ENCODE results near the gene MACF1. TPM values are rescaled to one million over a fixed set of nuclear protein-coding genes. Genes with fewer than 3 reads are reported as not detected.

MACF1 gene
- total and polyA plus RNA-seq, 2 of the 13 experiments (the other 11 are each of a cell fraction or from before 2014, with no cell fraction given) = 36.7 to 65.4 TPM

DNA sequence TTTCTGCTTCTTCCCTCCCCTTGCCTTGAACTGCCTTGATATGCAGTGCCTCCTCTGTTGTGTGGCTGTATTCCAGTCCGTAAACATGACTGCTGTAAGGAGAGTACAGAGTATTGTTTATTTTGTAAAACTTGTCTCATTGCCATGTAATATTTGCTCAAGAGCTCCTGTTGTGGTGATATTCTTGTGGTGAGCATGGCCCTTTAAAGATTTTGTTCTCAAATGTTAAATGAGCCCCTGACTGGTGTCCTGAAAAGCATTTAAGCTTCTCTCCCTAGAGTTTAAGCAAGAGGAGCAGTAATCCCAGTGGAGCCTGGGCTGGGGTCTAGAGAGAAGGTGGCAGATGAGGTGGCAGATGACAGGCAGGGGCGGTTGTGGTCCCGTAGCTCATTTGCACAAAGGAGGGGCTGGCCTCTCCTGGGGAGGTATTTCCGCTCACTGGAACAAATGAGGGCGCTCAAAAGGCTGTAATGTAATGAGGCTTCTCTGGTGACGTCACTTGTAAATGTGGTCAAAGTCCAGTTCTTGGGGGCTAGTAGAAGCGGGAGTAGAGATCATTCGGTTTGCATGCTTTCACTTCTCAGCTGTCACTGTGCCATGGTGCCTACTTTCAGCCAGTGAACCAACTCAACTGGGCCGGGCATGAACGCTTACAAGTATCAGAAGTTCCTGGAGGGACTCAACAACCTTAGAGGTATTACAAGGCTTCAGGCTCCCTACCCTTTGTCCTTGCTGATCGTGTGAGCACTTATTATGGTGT, 46.0 kb upstream of the MACF1 start (continued):
- TF ChIP-seq, protein P1, sequence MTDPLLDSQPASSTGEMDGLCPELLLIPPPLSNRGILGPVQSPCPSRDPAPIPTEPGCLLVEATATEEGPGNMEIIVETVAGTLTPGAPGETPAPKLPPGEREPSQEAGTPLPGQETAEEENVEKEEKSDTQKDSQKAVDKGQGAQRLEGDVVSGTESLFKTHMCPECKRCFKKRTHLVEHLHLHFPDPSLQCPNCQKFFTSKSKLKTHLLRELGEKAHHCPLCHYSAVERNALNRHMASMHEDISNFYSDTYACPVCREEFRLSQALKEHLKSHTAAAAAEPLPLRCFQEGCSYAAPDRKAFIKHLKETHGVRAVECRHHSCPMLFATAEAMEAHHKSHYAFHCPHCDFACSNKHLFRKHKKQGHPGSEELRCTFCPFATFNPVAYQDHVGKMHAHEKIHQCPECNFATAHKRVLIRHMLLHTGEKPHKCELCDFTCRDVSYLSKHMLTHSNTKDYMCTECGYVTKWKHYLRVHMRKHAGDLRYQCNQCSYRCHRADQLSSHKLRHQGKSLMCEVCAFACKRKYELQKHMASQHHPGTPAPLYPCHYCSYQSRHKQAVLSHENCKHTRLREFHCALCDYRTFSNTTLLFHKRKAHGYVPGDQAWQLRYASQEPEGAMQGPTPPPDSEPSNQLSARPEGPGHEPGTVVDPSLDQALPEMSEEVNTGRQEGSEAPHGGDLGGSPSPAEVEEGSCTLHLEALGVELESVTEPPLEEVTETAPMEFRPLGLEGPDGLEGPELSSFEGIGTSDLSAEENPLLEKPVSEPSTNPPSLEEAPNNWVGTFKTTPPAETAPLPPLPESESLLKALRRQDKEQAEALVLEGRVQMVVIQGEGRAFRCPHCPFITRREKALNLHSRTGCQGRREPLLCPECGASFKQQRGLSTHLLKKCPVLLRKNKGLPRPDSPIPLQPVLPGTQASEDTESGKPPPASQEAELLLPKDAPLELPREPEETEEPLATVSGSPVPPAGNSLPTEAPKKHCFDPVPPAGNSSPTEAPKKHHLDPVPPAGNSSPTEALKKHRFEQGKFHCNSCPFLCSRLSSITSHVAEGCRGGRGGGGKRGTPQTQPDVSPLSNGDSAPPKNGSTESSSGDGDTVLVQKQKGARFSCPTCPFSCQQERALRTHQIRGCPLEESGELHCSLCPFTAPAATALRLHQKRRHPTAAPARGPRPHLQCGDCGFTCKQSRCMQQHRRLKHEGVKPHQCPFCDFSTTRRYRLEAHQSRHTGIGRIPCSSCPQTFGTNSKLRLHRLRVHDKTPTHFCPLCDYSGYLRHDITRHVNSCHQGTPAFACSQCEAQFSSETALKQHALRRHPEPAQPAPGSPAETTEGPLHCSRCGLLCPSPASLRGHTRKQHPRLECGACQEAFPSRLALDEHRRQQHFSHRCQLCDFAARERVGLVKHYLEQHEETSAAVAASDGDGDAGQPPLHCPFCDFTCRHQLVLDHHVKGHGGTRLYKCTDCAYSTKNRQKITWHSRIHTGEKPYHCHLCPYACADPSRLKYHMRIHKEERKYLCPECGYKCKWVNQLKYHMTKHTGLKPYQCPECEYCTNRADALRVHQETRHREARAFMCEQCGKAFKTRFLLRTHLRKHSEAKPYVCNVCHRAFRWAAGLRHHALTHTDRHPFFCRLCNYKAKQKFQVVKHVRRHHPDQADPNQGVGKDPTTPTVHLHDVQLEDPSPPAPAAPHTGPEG (CRISPR knock-in tag; IDR thresholded peaks at IDR 0.05) = no peak
- peak; percentile 11; the same call in 1 of the 2 replicates for TF ChIP-seq HMG20A (CRISPR knock-in tag; IDR thresholded peaks at IDR 0.05; ENCODE audit: borderline replicate concordance)
- no peak; the same call in 1 of the 2 replicates for TF ChIP-seq EHMT2 (IDR thresholded peaks at IDR 0.05; ENCODE audit: borderline replicate concordance, low read depth, low read length)
- TF ChIP-seq, protein P2, sequence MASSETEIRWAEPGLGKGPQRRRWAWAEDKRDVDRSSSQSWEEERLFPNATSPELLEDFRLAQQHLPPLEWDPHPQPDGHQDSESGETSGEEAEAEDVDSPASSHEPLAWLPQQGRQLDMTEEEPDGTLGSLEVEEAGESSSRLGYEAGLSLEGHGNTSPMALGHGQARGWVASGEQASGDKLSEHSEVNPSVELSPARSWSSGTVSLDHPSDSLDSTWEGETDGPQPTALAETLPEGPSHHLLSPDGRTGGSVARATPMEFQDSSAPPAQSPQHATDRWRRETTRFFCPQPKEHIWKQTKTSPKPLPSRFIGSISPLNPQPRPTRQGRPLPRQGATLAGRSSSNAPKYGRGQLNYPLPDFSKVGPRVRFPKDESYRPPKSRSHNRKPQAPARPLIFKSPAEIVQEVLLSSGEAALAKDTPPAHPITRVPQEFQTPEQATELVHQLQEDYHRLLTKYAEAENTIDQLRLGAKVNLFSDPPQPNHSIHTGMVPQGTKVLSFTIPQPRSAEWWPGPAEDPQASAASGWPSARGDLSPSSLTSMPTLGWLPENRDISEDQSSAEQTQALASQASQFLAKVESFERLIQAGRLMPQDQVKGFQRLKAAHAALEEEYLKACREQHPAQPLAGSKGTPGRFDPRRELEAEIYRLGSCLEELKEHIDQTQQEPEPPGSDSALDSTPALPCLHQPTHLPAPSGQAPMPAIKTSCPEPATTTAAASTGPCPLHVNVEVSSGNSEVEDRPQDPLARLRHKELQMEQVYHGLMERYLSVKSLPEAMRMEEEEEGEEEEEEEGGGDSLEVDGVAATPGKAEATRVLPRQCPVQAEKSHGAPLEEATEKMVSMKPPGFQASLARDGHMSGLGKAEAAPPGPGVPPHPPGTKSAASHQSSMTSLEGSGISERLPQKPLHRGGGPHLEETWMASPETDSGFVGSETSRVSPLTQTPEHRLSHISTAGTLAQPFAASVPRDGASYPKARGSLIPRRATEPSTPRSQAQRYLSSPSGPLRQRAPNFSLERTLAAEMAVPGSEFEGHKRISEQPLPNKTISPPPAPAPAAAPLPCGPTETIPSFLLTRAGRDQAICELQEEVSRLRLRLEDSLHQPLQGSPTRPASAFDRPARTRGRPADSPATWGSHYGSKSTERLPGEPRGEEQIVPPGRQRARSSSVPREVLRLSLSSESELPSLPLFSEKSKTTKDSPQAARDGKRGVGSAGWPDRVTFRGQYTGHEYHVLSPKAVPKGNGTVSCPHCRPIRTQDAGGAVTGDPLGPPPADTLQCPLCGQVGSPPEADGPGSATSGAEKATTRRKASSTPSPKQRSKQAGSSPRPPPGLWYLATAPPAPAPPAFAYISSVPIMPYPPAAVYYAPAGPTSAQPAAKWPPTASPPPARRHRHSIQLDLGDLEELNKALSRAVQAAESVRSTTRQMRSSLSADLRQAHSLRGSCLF (CRISPR knock-in tag; IDR thresholded peaks at IDR 0.05; ENCODE audit: borderline replicate concordance) = no peak
- peak; percentile 89; the same call in 1 of the 2 replicates for TF ChIP-seq MAZ (IDR thresholded peaks at IDR 0.05; ENCODE audit: borderline replicate concordance, low read depth, low read length)
- 0 out of 2 replicates have a peak, but pooled peaks have one; percentile 17 for TF ChIP-seq MAZ (CRISPR knock-in tag; IDR thresholded peaks at IDR 0.05; ENCODE audit: low read depth)
- TF ChIP-seq YEATS4 (CRISPR knock-in tag; IDR thresholded peaks at IDR 0.05; ENCODE audit: borderline replicate concordance) = peak; percentile 26; the same call in 1 of the 2 replicates
- 0 out of 2 replicates have a peak, but pooled peaks have one; percentile 2 for TF ChIP-seq MIXL1 (CRISPR knock-in tag; IDR thresholded peaks at IDR 0.05)
- TF ChIP-seq ZNF652 (CRISPR knock-in tag; IDR thresholded peaks at IDR 0.05; ENCODE audit: borderline replicate concordance, low read depth) = no peak
- TF ChIP-seq MYNN (CRISPR knock-in tag; IDR thresholded peaks at IDR 0.05; ENCODE audit: low read depth) = no peak
- peak; percentile 26 for TF ChIP-seq XRCC5 (optimal IDR thresholded peaks at IDR 0.05; ENCODE audit: low read length)
- no peak for TF ChIP-seq ZNF30 (CRISPR knock-in tag; IDR thresholded peaks at IDR 0.05)
- peak; percentile 96 for TF ChIP-seq MXI1 (IDR thresholded peaks at IDR 0.05; ENCODE audit: borderline replicate concordance, low read depth, low read length)
- no peak for TF ChIP-seq ZFP36 (IDR thresholded peaks at IDR 0.05; ENCODE audit: borderline replicate concordance, low read depth, low read length, partially characterized antibody)
- no peak for TF ChIP-seq ZFYVE20 (CRISPR knock-in tag; IDR thresholded peaks at IDR 0.05; ENCODE audit: borderline replicate concordance, low read depth)
- TF ChIP-seq TFAP4 (IDR thresholded peaks at IDR 0.05; ENCODE audit: borderline replicate concordance, low read depth) = peak; percentile 70; the same call in 1 of the 2 replicates
- 0 out of 2 replicates have a peak, but pooled peaks have one; percentile 29 for TF ChIP-seq ZNF224 (CRISPR knock-in tag; IDR thresholded peaks at IDR 0.05)

Measured in HepG2 (cell line).